Activated CD4-positive, alpha-beta memory T cell treated with anti-CD3 and anti-CD28 coated beads for 36 hours (primary cell): Measurements from ENCODE around the gene MBD5. TPM values are rescaled to one million over a fixed set of nuclear protein-coding genes. Genes with fewer than 3 reads are reported as not detected.

Experiments used
- CTCF ChIA-PET: fragments of 350-600 bp; sonication (Branson Sonifier 250); formaldehyde crosslinking; loops from one replicate; lab custom pipeline; 2021; ENCODE audit warnings: antibody characterized with exemption, inconsistent platforms; lab: Charles Lee
- POLR2A ChIA-PET: fragments of 350-600 bp; sonication (Branson Sonifier 250); formaldehyde crosslinking; loops from one replicate; lab custom pipeline; 2021; ENCODE audit warnings: antibody characterized with exemption; lab: Charles Lee
- DNase-seq: peaks from one replicate; pipeline ENCODE4 v3.0.0-alpha.2; 2020
- H3K27ac Mint-ChIP-seq: one replicate; pipeline ENCODE4 v1.8.0; 2021; ENCODE audit warnings: mixed read lengths
- H3K27me3 Mint-ChIP-seq: one replicate; pipeline ENCODE4 v1.8.0; 2021; ENCODE audit warnings: mixed read lengths
- H3K36me3 Mint-ChIP-seq: one replicate; pipeline ENCODE4 v1.8.0; 2021; ENCODE audit warnings: mixed read lengths
- H3K4me1 Mint-ChIP-seq: one replicate; pipeline ENCODE4 v1.8.0; 2021; ENCODE audit warnings: low read depth, mixed read lengths
- H3K4me3 Mint-ChIP-seq: one replicate; pipeline ENCODE4 v1.8.0; 2021; ENCODE audit warnings: mild to moderate bottlenecking, mixed read lengths
- H3K9me3 Mint-ChIP-seq: one replicate; pipeline ENCODE4 v1.8.0; 2021; ENCODE audit warnings: mixed read lengths
- intact Hi-C: fragments of 100-400 bp; cut with micrococcal nuclease; formaldehyde crosslinking; loops from one replicate; pipeline ENCODE4 v1.15.1; 2023
- total RNA-seq, 2 experiments: library from RNA; stranded (reverse); gene quantifications; one replicate each; pipeline ENCODE4 v1.2.3, GENCODE V29; 2021

The MBD5 gene
- total RNA-seq, 2 experiments from 2014 or later, result 17.6 to 19.1 TPM

DNA sequence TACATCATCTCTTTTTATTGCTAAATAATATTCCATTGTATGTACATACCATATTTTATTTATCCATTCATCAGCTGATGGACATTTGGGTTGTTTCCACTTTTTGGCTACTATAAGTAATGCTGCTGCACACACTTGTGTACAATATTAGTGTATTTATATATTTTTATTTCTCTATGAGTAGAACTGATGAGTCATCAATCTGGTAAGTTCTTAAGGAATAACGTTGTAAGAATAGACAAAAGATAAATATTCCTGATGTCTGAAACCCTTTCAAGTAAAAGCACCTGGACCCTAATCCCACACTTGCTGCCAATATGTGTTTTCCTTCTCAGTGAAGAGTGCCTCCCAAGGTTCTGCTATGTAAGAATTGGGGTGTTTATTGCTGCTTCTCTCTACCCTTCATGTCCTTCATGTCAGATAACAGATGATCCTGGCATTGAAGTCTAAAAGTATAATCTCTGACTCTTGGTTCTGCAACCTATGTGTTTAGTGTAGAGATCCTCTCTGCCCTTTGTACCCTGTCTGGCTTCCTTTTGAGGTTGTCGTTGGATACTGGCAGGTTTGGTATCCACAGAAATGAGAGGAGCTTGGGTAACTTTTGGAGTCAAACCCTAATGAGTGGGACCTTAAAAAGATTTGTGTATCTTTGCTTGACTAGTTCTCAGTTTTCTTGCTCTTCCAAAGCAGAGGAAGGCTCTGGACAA lies 330.7 kb downstream of the MBD5 start:
- Mint-ChIP-seq H3K27ac (no peak overlapping the region), H3K4me3 (no peak overlapping the region), H3K9me3 (peaks cover 20% of the 10 kb centered on the region), H3K4me1 (no peaks in the 10 kb centered on the region), H3K27me3 (no peaks in the 10 kb centered on the region), H3K36me3 (peaks cover 24% of the 10 kb centered on the region)
- DNase-seq, result no peak
- CTCF ChIA-PET, result interaction anchor here (1.2 kb wide), 1 partner anchor 158 kb away, joined by 3 read pairs; no protein-coding TSS in a partner anchor
- POLR2A ChIA-PET, result no interaction called here
- intact Hi-C loops, result no loop called here

DNA sequence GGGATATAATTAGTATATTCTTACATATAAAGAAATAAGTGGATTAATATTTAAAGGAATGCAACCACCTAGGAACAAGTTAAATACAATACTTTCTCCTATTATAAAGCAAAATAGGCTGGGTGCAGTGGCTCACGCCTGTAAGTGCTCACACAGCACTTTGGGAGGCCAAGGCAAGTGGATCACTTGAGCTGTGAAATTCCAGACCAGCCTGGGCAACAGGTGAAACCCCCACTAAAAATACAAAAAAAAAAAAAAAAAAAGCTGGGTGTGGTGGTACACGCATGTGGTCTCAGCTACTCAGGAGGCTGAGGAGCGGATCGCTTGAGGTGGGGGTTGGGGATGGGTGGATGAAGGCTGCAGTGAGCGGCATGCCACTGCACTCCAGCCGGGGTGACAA lies 337.5 kb downstream of the MBD5 start:
- Mint-ChIP-seq H3K4me1 (no peaks in the 10 kb centered on the region), H3K27ac (no peak overlapping the region), H3K9me3 (peaks cover 13% of the 10 kb centered on the region), H3K36me3 (peaks cover 20% of the 10 kb centered on the region), H3K4me3 (no peak overlapping the region), H3K27me3 (no peaks in the 10 kb centered on the region)
- no peak for DNase-seq
- POLR2A ChIA-PET, result no interaction called here
- intact Hi-C loops, result no loop called here
- CTCF ChIA-PET, result no interaction called here

DNA sequence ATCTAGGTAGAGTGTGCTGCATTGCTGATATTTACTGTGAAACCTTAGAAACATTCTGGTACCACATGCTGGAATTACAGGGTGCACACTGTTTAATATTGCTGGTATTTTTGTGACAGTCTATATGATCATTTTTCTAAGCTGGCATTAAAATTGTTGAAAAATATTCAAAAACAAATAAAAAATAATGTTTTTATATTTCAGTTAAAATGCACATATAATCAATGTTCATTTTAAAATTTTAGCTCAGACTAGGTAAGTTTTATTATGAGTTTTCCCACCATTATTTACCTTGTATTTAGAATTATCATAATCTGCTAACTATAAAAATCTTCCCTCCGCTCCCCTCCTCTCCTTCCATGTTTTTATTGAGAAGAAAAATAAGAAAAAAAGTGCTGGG lies 339.8 kb downstream of the MBD5 start:
- Mint-ChIP-seq H3K4me1 (no peaks in the 10 kb centered on the region), H3K36me3 (no peaks in the 10 kb centered on the region), H3K27ac (no peak overlapping the region), H3K4me3 (no peak overlapping the region), H3K27me3 (no peaks in the 10 kb centered on the region), H3K9me3 (peaks cover 6% of the 10 kb centered on the region)
- DNase-seq, result no peak
- intact Hi-C loops, result no loop called here
- CTCF ChIA-PET, result no interaction called here
- POLR2A ChIA-PET, result no interaction called here

DNA sequence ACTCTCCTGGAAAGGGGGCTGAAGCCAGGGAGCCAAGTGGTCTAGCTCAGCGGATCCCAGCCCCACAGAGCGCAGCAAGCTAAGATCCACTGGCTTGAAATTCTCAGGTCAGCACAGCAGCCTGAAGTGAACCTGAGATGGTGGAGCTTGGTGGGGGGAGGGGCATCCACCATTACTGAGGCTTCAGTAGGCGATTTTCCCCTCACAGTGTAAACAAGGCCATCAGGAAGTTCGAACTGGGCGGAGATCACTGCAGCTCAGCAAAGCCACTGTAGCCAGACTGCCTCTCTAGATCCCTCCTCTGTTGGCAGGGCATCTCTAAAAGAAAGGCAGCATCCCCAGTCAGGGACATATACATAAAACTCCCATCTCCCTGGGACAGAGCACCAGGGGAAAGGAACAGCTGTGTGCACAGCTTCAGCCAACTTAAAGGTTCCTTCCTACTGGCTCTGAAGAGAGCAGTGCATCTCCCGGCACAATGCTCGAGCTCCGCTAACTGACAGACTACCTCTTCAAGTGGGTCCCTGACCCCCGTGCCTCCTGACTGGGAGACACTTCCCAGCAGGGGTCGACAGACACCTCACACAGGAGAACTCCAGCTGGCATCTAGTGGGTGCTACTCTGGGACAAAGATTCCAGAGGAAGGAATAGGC lies 341.4 kb downstream of the MBD5 start:
- H3K27me3 Mint-ChIP-seq, result no peaks in the 10 kb centered on the region
- H3K4me1 Mint-ChIP-seq, result no peaks in the 10 kb centered on the region
- POLR2A ChIA-PET, result no interaction called here
- H3K36me3 Mint-ChIP-seq, result no peaks in the 10 kb centered on the region
- intact Hi-C loops, result no loop called here
- CTCF ChIA-PET, result no interaction called here
- no peak for DNase-seq
- peaks cover 6% of the 10 kb centered on the region for H3K9me3 Mint-ChIP-seq
- no peak overlapping the region for H3K27ac Mint-ChIP-seq
- no peak overlapping the region for H3K4me3 Mint-ChIP-seq

DNA sequence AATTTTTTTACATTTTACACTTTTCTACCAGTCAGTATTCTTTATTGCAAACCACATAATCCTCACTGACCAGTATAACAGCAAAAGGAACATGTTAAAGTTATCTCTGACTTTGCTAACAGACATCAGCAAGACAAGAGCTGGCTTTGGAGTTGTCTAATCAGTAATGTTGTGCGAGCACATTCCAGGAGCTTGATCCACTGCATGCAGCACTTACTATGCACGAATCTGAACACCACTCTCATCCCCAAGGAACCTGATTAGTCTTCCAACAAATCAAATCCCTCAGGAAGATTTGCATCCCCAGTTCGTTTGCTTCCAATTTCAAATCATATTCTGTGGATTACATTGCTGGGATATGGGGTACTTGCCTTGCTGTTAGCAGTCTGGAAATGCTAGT lies 354.3 kb downstream of the MBD5 start:
- Mint-ChIP-seq H3K27ac (no peak overlapping the region), H3K36me3 (no peaks in the 10 kb centered on the region), H3K4me3 (no peak overlapping the region), H3K27me3 (no peaks in the 10 kb centered on the region), H3K4me1 (no peaks in the 10 kb centered on the region), H3K9me3 (peaks cover 2% of the 10 kb centered on the region)
- intact Hi-C loops, result no loop called here
- CTCF ChIA-PET, result no interaction called here
- DNase-seq, result no peak
- POLR2A ChIA-PET, result no interaction called here

DNA sequence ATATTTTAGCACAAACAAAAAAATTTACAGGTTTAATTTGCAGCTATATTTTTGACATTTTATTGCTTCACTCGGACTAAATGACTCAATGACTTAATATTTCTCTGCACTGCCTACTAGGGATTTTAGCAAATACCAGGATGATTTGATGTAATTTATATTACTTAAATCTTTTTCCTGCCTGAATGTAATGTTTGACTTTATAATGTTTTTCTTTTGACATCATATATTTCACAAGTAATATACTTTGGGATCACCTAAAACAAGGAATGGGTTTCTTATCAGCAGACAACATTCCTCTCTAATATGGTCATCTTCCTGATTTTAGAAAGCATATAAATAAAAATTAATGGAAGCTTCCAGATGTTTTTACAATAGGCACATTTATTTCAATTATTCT lies 370.4 kb downstream of the MBD5 start:
- no peaks in the 10 kb centered on the region for H3K4me1 Mint-ChIP-seq
- ChIA-PET CTCF (no interaction called here), POLR2A (no interaction called here)
- intact Hi-C loops, result no loop called here
- no peak for DNase-seq
- no peaks in the 10 kb centered on the region for H3K27me3 Mint-ChIP-seq
- H3K36me3 Mint-ChIP-seq, result peaks cover 2% of the 10 kb centered on the region
- H3K27ac Mint-ChIP-seq, result no peak overlapping the region
- H3K4me3 Mint-ChIP-seq, result no peak overlapping the region
- H3K9me3 Mint-ChIP-seq, result no peaks in the 10 kb centered on the region

DNA sequence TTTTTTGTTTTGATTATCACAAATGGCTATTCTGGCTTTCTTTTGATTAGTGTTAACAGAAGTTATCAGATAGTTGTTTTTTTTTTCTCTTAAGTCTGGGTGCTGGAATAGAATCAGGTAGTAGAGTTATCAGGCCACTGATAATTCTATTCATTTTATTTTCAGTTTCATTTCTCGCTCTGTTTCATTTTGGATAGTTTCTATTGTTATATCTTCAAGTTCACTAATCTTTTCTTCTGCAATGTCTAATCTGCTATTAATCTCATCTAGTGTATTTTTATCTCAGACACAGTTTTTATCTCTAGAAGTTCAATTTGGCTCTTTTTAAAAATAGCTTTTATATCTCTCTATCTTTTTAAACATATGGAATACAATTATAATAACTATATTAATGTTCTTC lies 381.9 kb downstream of the MBD5 start:
- DNase-seq, result no peak
- H3K36me3 Mint-ChIP-seq, result peaks cover 3% of the 10 kb centered on the region
- no peak overlapping the region for H3K4me3 Mint-ChIP-seq
- POLR2A ChIA-PET, result no interaction called here
- no peaks in the 10 kb centered on the region for H3K27me3 Mint-ChIP-seq
- CTCF ChIA-PET, result no interaction called here
- H3K4me1 Mint-ChIP-seq, result no peaks in the 10 kb centered on the region
- peaks cover 3% of the 10 kb centered on the region for H3K9me3 Mint-ChIP-seq
- no peak overlapping the region for H3K27ac Mint-ChIP-seq
- intact Hi-C loops, result no loop called here

DNA sequence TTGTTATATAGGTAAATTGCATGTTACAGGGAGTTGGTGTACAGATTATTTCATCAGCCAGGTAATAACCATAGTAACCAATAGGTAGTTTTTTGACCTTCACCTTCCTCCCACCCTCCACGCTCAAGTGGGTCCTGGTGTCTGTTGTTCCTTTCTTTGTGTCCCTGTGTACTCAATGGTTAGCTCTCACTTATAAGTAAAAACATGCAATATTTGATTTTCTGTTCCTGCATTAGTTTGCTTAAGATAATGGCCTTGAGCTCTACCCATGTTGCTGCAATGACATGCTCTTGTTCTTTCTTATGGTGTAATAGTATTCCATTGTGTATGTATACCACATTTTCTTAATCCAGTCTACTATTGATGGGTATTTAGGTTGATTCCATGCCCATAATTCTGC lies 390.0 kb downstream of the MBD5 start:
- Mint-ChIP-seq H3K36me3 (peaks cover 21% of the 10 kb centered on the region), H3K4me1 (peaks cover 4% of the 10 kb centered on the region), H3K27me3 (no peaks in the 10 kb centered on the region), H3K9me3 (peaks cover 34% of the 10 kb centered on the region), H3K27ac (no peak overlapping the region), H3K4me3 (no peak overlapping the region)
- intact Hi-C loops, result no loop called here
- DNase-seq, result no peak
- POLR2A ChIA-PET, result no interaction called here
- CTCF ChIA-PET, result no interaction called here

DNA sequence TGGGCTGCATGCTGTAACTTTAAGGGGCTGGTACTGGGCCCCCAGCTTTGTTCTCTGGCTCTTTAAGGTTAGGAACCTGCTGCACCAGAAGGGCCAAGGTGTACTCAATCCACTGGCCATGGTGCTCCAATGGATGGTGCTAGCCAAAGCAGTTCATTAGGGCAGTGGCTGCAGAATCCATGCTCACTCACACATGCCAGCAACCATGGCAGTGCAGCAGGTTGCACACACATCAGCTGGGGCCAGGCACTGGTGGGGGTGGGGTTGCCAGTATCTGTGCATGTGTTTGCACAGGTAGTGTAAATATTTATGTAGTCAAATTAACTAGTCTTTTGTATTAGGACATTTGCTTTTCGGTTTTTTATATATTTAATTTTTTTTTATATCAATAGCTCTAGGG lies 395.4 kb downstream of the MBD5 start:
- no peak overlapping the region for H3K27ac Mint-ChIP-seq
- CTCF ChIA-PET, result interaction anchor here (1.0 kb wide), 1 partner anchor 173 kb away, joined by 3 read pairs; no protein-coding TSS in a partner anchor
- no peaks in the 10 kb centered on the region for H3K27me3 Mint-ChIP-seq
- H3K36me3 Mint-ChIP-seq, result peaks cover 26% of the 10 kb centered on the region
- POLR2A ChIA-PET, result no interaction called here
- H3K9me3 Mint-ChIP-seq, result peaks cover 36% of the 10 kb centered on the region
- H3K4me3 Mint-ChIP-seq, result no peak overlapping the region
- H3K4me1 Mint-ChIP-seq, result peaks cover 2% of the 10 kb centered on the region
- intact Hi-C loops, result no loop called here
- DNase-seq, result no peak

DNA sequence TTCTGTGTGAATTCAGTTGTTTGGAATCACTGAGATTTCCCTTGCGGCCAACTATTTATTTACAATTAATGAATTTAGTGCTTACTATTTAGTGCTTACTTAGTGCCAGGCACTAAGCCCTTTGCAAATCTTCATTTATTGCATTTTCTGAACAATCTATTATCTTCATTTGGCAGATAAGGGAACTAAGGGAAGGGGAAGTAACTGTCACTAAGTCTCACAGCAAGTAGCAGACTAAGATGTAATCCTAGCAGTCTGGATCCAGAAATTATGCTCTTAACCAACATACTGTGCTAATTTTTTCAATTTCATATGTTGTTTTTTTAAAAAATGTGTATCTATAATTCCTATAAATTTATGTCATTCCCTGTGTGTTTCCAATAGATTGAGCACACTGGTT lies 409.2 kb downstream of the MBD5 start:
- POLR2A ChIA-PET, result no interaction called here
- Mint-ChIP-seq H3K9me3 (peaks cover 16% of the 10 kb centered on the region), H3K27ac (no peak overlapping the region), H3K36me3 (peaks cover 2% of the 10 kb centered on the region), H3K4me3 (no peak overlapping the region), H3K4me1 (peaks cover 2% of the 10 kb centered on the region), H3K27me3 (no peaks in the 10 kb centered on the region)
- CTCF ChIA-PET, result no interaction called here
- no peak for DNase-seq
- intact Hi-C loops, result no loop called here

DNA sequence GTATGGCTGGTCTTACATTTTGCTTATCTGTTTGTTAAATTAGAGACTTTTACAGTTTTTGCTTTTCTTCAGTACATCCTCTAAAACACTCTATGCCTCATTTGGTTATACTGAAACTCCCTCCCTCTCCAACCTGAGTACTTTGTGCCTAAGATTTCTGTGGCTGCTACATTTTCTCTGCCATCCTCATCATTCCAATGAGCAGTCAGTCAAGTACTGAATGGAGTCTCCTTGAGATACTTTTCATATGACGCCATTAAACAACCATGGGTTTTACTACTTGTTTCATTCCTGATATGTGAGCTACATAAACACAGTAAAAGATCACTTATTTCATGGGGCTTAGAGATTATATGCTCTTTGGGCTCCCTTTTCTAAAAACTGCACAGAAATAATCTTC lies 427.0 kb downstream of the MBD5 start:
- ChIA-PET POLR2A (no interaction called here), CTCF (no interaction called here)
- Mint-ChIP-seq H3K4me3 (no peak overlapping the region), H3K4me1 (no peaks in the 10 kb centered on the region), H3K36me3 (no peaks in the 10 kb centered on the region), H3K9me3 (no peaks in the 10 kb centered on the region), H3K27me3 (no peaks in the 10 kb centered on the region), H3K27ac (no peak overlapping the region)
- no peak for DNase-seq
- intact Hi-C loops, result no loop called here

DNA sequence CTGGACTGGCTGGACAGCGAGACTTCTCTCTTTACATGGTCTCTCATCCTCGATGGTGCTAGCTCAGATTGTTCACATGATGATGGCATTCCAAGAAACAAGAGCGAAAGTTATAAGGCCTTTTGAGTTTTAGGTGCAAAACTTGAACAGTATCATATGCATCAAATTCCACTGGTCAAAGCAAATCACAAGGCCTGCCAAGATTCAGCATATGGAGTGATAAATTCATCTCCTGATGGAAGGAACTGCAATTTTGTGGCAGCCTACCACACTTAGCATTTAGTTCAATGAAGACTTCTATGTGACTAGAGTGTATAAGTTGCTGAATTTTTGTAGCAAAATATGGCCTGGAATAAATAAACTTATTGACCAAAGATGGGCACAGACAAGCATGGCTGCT lies 429.6 kb downstream of the MBD5 start:
- no peaks in the 10 kb centered on the region for H3K27me3 Mint-ChIP-seq
- no peaks in the 10 kb centered on the region for H3K9me3 Mint-ChIP-seq
- no peaks in the 10 kb centered on the region for H3K36me3 Mint-ChIP-seq
- no peak overlapping the region for H3K4me3 Mint-ChIP-seq
- no peaks in the 10 kb centered on the region for H3K4me1 Mint-ChIP-seq
- intact Hi-C loops, result no loop called here
- ChIA-PET POLR2A (no interaction called here), CTCF (no interaction called here)
- H3K27ac Mint-ChIP-seq, result no peak overlapping the region
- DNase-seq, result no peak

DNA sequence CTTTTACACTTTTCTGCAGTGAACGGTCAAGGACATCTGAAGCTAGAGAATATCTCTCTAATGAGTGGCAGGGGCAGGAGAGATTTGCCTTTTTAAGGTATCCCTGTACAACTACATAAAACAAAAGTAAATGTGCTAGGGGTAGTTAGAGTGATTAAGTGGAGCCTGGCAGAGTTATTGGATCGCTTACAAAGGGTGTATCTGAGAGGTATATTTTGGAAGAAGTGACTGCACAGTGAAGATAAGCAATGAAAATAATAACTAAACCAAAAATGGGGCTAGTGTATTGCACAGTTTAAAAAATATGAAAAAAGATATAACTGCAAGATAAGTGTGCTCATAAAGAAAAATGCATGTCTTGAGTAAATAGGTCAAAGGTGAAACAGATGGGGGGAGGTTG lies 430.2 kb downstream of the MBD5 start:
- H3K27me3 Mint-ChIP-seq, result no peaks in the 10 kb centered on the region
- ChIA-PET POLR2A (no interaction called here), CTCF (no interaction called here)
- H3K4me1 Mint-ChIP-seq, result no peaks in the 10 kb centered on the region
- no peaks in the 10 kb centered on the region for H3K9me3 Mint-ChIP-seq
- DNase-seq, result no peak
- intact Hi-C loops, result no loop called here
- H3K4me3 Mint-ChIP-seq, result no peak overlapping the region
- H3K27ac Mint-ChIP-seq, result no peak overlapping the region
- no peaks in the 10 kb centered on the region for H3K36me3 Mint-ChIP-seq
